GM19035 (cell line): Measurements from ENCODE around the gene GSTA3.
"Not testable (repeated sequence)": the region's sequence is repeated elsewhere in the genome, so short reads cannot be mapped to it uniquely, and the experiment has no call there.

Source experiments
- ATAC-seq: cut with Tn5 transposase; IDR thresholded peaks from one replicate; pipeline ENCODE4 v1.9.1; 2021; ENCODE audit not compliant: unreplicated experiment

GSTA3 gene

DNA sequence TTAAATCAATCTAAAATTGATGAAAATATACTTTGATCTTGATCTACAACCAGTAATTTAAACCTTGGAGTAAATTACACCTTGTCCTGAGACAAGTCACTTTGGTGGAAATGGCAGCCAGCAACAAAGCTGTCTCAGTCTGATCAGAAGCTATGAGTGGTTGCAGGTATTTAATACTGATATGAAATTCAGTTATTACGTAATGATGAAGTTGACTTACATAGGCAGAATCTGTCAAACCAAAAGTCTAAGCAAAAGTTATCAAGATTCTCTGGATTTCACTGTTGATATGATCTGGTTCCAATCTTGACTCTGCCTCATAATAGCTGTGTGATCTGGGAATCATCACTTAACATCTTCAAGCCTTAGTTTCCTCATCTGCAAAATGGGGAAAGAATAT is 41.3 kb downstream of the GSTA3 start:
- no peak for ATAC-seq

DNA sequence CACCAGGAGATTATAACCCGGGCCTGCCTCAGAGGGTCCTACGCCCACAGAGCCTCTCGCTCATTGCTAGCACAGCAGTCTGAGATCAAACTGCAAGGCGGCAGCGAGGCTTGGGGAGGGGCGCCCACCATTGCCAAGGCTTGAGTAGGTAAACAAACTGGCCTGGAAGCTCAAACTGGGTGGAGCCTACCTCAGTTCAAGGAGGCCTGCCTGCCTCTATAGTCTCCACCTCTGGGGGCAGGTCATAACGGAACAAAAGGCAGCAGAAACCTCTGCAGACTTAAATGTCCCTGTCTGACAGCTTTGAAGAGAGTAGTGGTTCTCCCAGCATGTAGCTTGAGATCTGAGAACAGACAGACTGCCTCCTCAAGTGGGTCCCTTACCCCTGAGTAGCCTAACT is 48.3 kb downstream of the GSTA3 start:
- not testable (repeated sequence) for ATAC-seq

DNA sequence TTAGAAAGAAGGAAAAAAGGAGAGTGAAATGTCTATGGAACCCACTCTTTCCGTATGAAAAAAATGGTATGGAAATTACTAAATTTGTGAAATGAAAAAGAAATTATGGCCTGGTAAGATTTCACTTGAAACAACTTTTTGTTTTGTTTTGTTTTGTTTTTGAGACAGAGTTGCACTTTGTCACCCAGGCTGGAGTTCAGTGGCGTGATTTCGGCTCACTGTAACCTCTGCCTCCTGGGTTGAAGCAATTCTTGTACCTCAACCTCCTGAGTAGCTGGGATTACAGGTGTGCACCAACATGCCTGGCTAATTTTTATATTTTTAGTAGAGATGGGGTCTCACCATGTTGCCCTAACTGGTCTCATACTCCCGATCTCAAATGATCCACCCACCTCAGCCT is 51.1 kb downstream of the GSTA3 start:
- no peak for ATAC-seq

DNA sequence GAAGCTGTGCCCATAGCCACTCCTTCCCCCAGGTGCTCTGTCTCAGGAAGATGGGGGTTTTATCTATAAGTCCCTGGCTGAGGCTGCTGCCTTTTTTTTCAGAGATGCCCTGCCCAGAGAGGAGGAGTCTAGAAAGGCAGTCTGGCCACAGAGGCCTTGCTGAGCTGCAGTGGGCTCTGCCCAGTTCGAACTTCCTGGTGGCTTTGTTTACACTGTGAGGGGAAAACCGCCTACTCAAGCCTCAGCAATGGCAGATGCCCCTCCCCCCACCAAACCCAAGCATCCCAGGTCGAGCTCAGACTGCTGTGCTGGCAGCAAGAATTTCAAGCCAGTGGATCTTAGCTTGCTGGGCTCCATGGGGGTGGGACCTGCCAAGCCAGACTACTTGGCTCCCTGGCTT is 53.4 kb downstream of the GSTA3 start:
- not testable (repeated sequence) for ATAC-seq

DNA sequence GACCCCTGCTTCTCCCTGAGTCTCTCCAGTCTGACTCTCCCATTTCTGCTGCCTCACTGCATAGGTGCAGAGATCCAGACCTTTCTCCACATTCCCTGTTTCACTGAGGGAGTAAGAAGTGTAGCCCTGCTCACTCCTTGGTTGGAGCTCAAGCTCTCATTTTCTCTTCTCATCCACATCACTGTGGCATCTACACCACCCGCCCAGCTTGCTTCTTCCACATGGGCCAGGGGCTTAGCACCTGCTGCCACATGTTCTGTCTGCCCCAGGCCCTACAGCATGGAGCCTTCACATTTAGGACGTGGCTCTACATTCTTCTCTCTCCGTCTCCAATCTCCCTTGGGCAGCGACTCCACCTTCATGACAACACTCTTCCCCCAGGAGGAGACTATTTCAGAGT is 60.4 kb downstream of the GSTA3 start:
- no peak for ATAC-seq
